ENCODE results near the gene LRMDA.

GRCh38 chr10:76479103-76479790, 1047.8 kb downstream of the LRMDA start:
- TF ChIP-seq, protein P1, sequence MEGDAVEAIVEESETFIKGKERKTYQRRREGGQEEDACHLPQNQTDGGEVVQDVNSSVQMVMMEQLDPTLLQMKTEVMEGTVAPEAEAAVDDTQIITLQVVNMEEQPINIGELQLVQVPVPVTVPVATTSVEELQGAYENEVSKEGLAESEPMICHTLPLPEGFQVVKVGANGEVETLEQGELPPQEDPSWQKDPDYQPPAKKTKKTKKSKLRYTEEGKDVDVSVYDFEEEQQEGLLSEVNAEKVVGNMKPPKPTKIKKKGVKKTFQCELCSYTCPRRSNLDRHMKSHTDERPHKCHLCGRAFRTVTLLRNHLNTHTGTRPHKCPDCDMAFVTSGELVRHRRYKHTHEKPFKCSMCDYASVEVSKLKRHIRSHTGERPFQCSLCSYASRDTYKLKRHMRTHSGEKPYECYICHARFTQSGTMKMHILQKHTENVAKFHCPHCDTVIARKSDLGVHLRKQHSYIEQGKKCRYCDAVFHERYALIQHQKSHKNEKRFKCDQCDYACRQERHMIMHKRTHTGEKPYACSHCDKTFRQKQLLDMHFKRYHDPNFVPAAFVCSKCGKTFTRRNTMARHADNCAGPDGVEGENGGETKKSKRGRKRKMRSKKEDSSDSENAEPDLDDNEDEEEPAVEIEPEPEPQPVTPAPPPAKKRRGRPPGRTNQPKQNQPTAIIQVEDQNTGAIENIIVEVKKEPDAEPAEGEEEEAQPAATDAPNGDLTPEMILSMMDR (IDR thresholded peaks at IDR 0.05; ENCODE audit: control extremely low read depth in 1 of 3, insufficient read depth in 1 of 3, low read depth in 1 of 3, low read length in 3 of 3) = no peak
- TF ChIP-seq MAX (IDR thresholded peaks at IDR 0.05) (no peak), POLR2A (IDR thresholded peaks at IDR 0.05; ENCODE audit: control extremely low read depth in 1 of 2, low read depth in 2 of 2, low read length in 2 of 2) (no peak)
